ENCODE measurements around the gene HNRNPAB.
A peak's percentile ranks its signal among the peaks of the same experiment; 100 is the strongest.
"Not testable (repeated sequence)": the region's sequence is repeated elsewhere in the genome, so short reads cannot be mapped to it uniquely, and the experiment has no call there.

HNRNPAB gene

GRCh38 chr5:178240341-178240741 is 36.0 kb downstream of the HNRNPAB start:
- no peak overlapping the region for H3K27ac ChIP-seq

GRCh38 chr5:178240766-178241165 is 36.4 kb downstream of the HNRNPAB start:
- DNase-seq (ENCODE audit: low read depth, low spot score), result no peak
- H3K27ac ChIP-seq, result no peak overlapping the region

More at GRCh38 chr5:178240341-178240741, 36.0 kb downstream of the HNRNPAB start:
- no peak for DNase-seq (ENCODE audit: low read depth, low spot score)

- no peak for DNase-seq (ENCODE audit: low read depth, low spot score)
These were observed 36.9 kb downstream of the HNRNPAB start for GRCh38 chr5:178241231-178241663.

GRCh38 chr5:178241688-178242231 is 37.4 kb downstream of the HNRNPAB start:
- no peak for DNase-seq (ENCODE audit: low read depth, low spot score)
- H3K27ac ChIP-seq, result no peak overlapping the region

More at GRCh38 chr5:178241231-178241663, 36.9 kb downstream of the HNRNPAB start:
- H3K27ac ChIP-seq, result no peak overlapping the region

- no peak for DNase-seq (ENCODE audit: low read depth, low spot score)
- no peak overlapping the region for H3K27ac ChIP-seq
These were observed 38.1 kb downstream of the HNRNPAB start for GRCh38 chr5:178242416-178242815.

- H3K27ac ChIP-seq, result peak overlapping the region; percentile 39
- peak; percentile 26 for DNase-seq (ENCODE audit: low read depth, low spot score)
These were observed 40.2 kb downstream of the HNRNPAB start for GRCh38 chr5:178244576-178244975.

- DNase-seq (ENCODE audit: low read depth, low spot score), result no peak
- H3K27ac ChIP-seq, result no peak overlapping the region
These were observed 41.1 kb downstream of the HNRNPAB start for GRCh38 chr5:178245389-178245788.

- no peak overlapping the region for H3K27ac ChIP-seq
- DNase-seq (ENCODE audit: low read depth, low spot score), result no peak
These were observed 42.4 kb downstream of the HNRNPAB start for GRCh38 chr5:178246624-178247279.

- no peak overlapping the region for H3K27ac ChIP-seq
- DNase-seq (ENCODE audit: low read depth, low spot score), result no peak
These were observed 43.4 kb downstream of the HNRNPAB start for GRCh38 chr5:178247481-178248456.

- no peak overlapping the region for H3K27ac ChIP-seq
- DNase-seq (ENCODE audit: low read depth, low spot score), result no peak
These were observed 44.4 kb downstream of the HNRNPAB start for GRCh38 chr5:178248750-178249149.

GRCh38 chr5:178249191-178249989 is 45.1 kb downstream of the HNRNPAB start:
- H3K27ac ChIP-seq, result no peak overlapping the region

GRCh38 chr5:178250263-178250662 is 45.9 kb downstream of the HNRNPAB start:
- H3K27ac ChIP-seq, result no peak overlapping the region
- DNase-seq (ENCODE audit: low read depth, low spot score), result no peak

More at GRCh38 chr5:178249191-178249989, 45.1 kb downstream of the HNRNPAB start:
- DNase-seq (ENCODE audit: low read depth, low spot score), result peak; percentile 79

- no peak overlapping the region for H3K27ac ChIP-seq
- DNase-seq (ENCODE audit: low read depth, low spot score), result no peak
These were observed 47.9 kb downstream of the HNRNPAB start for GRCh38 chr5:178252258-178252657.

GRCh38 chr5:178253632-178254031 is 49.3 kb downstream of the HNRNPAB start:
- not testable (repeated sequence) for H3K27ac ChIP-seq; DNase-seq (ENCODE audit: low read depth, low spot score)

GRCh38 chr5:178256746-178257145 is 52.4 kb downstream of the HNRNPAB start:
- DNase-seq (ENCODE audit: low read depth, low spot score), result no peak
- no peak overlapping the region for H3K27ac ChIP-seq

GRCh38 chr5:178257650-178258049 is 53.3 kb downstream of the HNRNPAB start:
- H3K27ac ChIP-seq, result no peak overlapping the region
- no peak for DNase-seq (ENCODE audit: low read depth, low spot score)

GRCh38 chr5:178259623-178260536 is 55.5 kb downstream of the HNRNPAB start:
- no peak overlapping the region for H3K27ac ChIP-seq
- DNase-seq (ENCODE audit: low read depth, low spot score), result no peak
